ENCODE results near the gene KCNK17. TPM values are rescaled to one million over a fixed set of nuclear protein-coding genes. Genes with fewer than 3 reads are reported as not detected.

The KCNK17 gene
- total and polyA plus RNA-seq, 9 of the 15 experiments (the other 6 are each of a cell fraction or from before 2014, with no cell fraction given), result not detected

DNA sequence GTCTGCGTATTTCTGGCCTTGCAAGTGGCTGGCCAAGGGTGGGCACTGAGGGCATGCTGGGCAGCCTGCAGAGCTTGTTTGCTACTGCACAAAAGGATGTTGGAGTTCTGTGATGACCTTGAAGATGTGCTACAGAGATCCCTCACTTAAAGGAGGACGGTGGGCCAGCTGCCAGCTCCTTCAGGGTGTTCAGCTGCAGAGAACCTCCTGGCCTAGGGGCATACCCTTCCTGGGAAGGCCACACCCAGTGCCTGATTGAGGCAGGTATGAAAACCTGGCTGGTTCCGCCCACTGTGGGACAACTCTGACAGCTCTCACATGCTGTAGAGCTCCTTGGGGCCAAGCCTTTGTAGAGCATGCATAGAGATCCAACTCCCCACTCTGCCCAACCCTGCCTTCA, 3.0 kb upstream of the KCNK17 start:
- Histone ChIP-seq H3K9ac (ENCODE audit: insufficient read depth in 1 of 2, low read depth in 2 of 2, low read length in 2 of 2) (no peak overlapping the region), H2AFZ (ENCODE audit: low read depth, low read length) (no peak overlapping the region), H3K79me2 (ENCODE audit: control insufficient read depth, insufficient read depth, low read length) (no peaks in the 10 kb centered on the region), H3K27me3 (ENCODE audit: control insufficient read depth in 2 of 2, insufficient read depth in 2 of 2, low read length in 2 of 2) (peaks cover 5 to 81% of the 10 kb centered on the region in 2 experiments), H3K4me2 (ENCODE audit: insufficient read depth, low read length) (no peak overlapping the region), H3K9me1 (ENCODE audit: control insufficient read depth, insufficient read depth, low read length) (no peaks in the 10 kb centered on the region), H3K36me3 (ENCODE audit: control insufficient read depth, insufficient read depth, low read length) (no peaks in the 10 kb centered on the region), H4K20me1 (replicated peaks; ENCODE audit: control insufficient read depth, insufficient read depth, low read length) (peaks cover 14% of the 10 kb centered on the region; the same call in 1 of the 2 replicates), H3K4me3 (no peak overlapping the region), H3K27ac (ENCODE audit: extremely low read depth, low read depth, low read length) (no peak overlapping the region), H3K9me3 (replicated peaks; ENCODE audit: control insufficient read depth, insufficient read depth, low read depth, low read length) (no peaks in the 10 kb centered on the region), H3K4me1 (replicated peaks in 1 of 2; ENCODE audit: control insufficient read depth in 2 of 2, insufficient read depth in 2 of 2, low read length in 2 of 2) (peaks cover 0 to 13% of the 10 kb centered on the region in 2 experiments; a peak in 1 of 5 replicates)
- in situ Hi-C loops (cut with MboI), result no loop called here
- ATAC-seq (no peak), DNase-seq (ENCODE audit: extremely low read depth in 1 of 4, low spot score in 3 of 4) (no peak), FAIRE-seq (no peak)
- intact Hi-C loops (cut with micrococcal nuclease), result no loop called here
- ChIA-PET POLR2A (interaction anchor here (0.6 kb wide), 1 partner anchor 23 kb away, joined by 3 read pairs; no protein-coding TSS in a partner anchor), CTCF (ENCODE audit: low intra/inter-chr PET ratio) (no interaction called here)
- WGBS (ENCODE audit: insufficient coverage, low coverage, missing lambda C conversion rate), result 2% methylated on average over 3 of the region's 3 CpGs
- BruUV-seq (replicated peaks), result no TSS peak
- TF ChIP-seq OTX1 (CRISPR knock-in tag; IDR thresholded peaks at IDR 0.05) (no peak), ZNF224 (CRISPR knock-in tag; IDR thresholded peaks at IDR 0.05) (no peak), AFF4 (CRISPR knock-in tag; IDR thresholded peaks at IDR 0.05) (no peak), POLR3A (IDR thresholded peaks at IDR 0.05; ENCODE audit: borderline replicate concordance, extremely low read depth, insufficient read depth, insufficient read length) (no peak), KLF10 (CRISPR knock-in tag; IDR thresholded peaks at IDR 0.05) (no peak), ZNF3 (CRISPR knock-in tag; IDR thresholded peaks at IDR 0.05) (no peak), RCOR1 (IDR thresholded peaks at IDR 0.05; ENCODE audit: borderline replicate concordance in 1 of 2, low read depth in 2 of 2, low read length in 2 of 2) (no peak), EHMT2 (IDR thresholded peaks at IDR 0.05) (no peak), HCFC1 (IDR thresholded peaks at IDR 0.05; ENCODE audit: low read depth, low read length) (no peak), TAL1 (IDR thresholded peaks at IDR 0.05) (no peak), ZNF143 (CRISPR knock-in tag; IDR thresholded peaks at IDR 0.05) (no peak), RBFOX2 (IDR thresholded peaks at IDR 0.05; ENCODE audit: low read depth, low read length) (no peak), ZC3H11A (IDR thresholded peaks at IDR 0.05; ENCODE audit: low read depth, low read length) (no peak), KAT8 (IDR thresholded peaks at IDR 0.05; ENCODE audit: low read depth) (no peak), RFX5 (IDR thresholded peaks at IDR 0.05; ENCODE audit: low read depth, low read length) (no peak)
- TF ChIP-seq, protein P1, sequence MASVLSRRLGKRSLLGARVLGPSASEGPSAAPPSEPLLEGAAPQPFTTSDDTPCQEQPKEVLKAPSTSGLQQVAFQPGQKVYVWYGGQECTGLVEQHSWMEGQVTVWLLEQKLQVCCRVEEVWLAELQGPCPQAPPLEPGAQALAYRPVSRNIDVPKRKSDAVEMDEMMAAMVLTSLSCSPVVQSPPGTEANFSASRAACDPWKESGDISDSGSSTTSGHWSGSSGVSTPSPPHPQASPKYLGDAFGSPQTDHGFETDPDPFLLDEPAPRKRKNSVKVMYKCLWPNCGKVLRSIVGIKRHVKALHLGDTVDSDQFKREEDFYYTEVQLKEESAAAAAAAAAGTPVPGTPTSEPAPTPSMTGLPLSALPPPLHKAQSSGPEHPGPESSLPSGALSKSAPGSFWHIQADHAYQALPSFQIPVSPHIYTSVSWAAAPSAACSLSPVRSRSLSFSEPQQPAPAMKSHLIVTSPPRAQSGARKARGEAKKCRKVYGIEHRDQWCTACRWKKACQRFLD (CRISPR knock-in tag; IDR thresholded peaks at IDR 0.05), result no peak
- TF ChIP-seq, protein P2, sequence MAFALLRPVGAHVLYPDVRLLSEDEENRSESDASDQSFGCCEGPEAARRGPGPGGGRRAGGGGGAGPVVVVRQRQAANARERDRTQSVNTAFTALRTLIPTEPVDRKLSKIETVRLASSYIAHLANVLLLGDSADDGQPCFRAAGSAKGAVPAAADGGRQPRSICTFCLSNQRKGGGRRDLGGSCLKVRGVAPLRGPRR (CRISPR knock-in tag; IDR thresholded peaks at IDR 0.05), result no peak
- TF ChIP-seq, protein P3, sequence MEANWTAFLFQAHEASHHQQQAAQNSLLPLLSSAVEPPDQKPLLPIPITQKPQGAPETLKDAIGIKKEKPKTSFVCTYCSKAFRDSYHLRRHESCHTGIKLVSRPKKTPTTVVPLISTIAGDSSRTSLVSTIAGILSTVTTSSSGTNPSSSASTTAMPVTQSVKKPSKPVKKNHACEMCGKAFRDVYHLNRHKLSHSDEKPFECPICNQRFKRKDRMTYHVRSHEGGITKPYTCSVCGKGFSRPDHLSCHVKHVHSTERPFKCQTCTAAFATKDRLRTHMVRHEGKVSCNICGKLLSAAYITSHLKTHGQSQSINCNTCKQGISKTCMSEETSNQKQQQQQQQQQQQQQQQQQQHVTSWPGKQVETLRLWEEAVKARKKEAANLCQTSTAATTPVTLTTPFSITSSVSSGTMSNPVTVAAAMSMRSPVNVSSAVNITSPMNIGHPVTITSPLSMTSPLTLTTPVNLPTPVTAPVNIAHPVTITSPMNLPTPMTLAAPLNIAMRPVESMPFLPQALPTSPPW (CRISPR knock-in tag; IDR thresholded peaks at IDR 0.05), result no peak

All from K562 (cell line).